ENCODE data around the gene SEMA5A.

DNA sequence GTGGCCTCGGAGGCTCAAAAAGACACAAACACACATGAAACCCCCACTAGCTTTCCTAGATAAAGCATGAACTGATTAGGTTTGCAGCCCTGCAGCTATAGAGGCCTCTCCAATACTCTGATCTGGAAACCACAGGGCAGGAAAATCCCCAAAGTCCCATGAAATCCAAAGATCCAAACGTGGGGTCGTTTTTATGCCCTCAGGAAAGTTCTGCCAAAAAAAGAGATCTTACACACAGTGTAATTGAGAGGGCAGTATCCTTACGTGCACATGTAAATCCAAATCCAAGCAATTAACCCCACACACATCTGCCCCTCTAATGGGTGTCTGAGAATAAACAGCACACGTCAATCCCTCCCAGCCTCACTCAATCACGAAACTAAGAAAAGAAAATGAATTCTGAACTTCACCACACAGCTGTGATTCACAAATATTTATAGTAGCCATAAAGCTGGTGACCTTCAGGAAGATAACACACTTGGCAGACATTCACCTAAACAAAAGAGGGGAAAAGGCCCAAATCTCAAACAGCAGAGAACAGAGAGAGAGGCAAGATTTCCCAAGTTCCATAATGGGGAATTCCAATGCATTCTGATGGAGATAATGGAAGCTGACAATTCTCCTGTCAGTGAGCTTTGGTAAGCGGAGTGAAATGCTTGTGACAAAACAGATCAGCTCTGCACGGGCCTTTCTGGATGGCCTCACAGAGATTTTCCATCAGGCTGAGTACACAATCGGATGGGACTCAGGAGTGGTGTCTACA lies 114.2 kb downstream of the SEMA5A start:
- TF ChIP-seq CTCF (IDR thresholded peaks at IDR 0.05) (no peak), POLR2A (IDR thresholded peaks at IDR 0.05) (no peak)

Measured in breast epithelium (tissue), 3 donors.